DOHH2 (cell line): ENCODE measurements around the gene HIGD2A.

ENCODE experiments used
- H3F3A ChIP-seq: fragments of 200-600 bp; sonication (generic), shearing (Covaris generic); 2 replicates; pipeline ENCODE4 v1.6.0; 2016; ENCODE audit warnings: antibody characterized with exemption, mild to moderate bottlenecking; ENCODE audit not compliant: control insufficient read depth, insufficient read depth
- H3K27ac ChIP-seq: fragments of 200-600 bp; sonication (generic); 2 replicates; pipeline ENCODE4 v1.5.1; 2014; ENCODE audit warnings: low read depth, mild to moderate bottlenecking, low read length, moderate library complexity
- H3K27me3 ChIP-seq: fragments of 200-600 bp; sonication (generic); 2 replicates; pipeline ENCODE4 v1.6.1; 2014; ENCODE audit warnings: mild to moderate bottlenecking, low read length, mixed read lengths; ENCODE audit not compliant: control insufficient read depth
- H3K36me3 ChIP-seq: fragments of 200-600 bp; sonication (generic); 2 replicates; pipeline ENCODE4 v1.6.1; 2014; ENCODE audit warnings: mild to moderate bottlenecking, low read length, moderate library complexity, mixed read lengths; ENCODE audit not compliant: control insufficient read depth
- H3K4me1 ChIP-seq: fragments of 200-600 bp; sonication (generic); 2 replicates; pipeline ENCODE4 v1.6.1; 2014; ENCODE audit warnings: mild to moderate bottlenecking, low read length, mixed read lengths; ENCODE audit not compliant: control insufficient read depth
- H3K4me2 ChIP-seq: fragments of 200-600 bp; sonication (generic); 2 replicates; pipeline ENCODE4 v1.6.0; 2014; ENCODE audit warnings: mild to moderate bottlenecking, low read length, moderate library complexity
- H3K4me3 ChIP-seq: fragments of 200-600 bp; sonication (generic); 2 replicates; pipeline ENCODE4 v1.5.1; 2014; ENCODE audit warnings: mild to moderate bottlenecking, low read length, mixed read lengths
- H3K79me2 ChIP-seq: fragments of 200-600 bp; sonication (generic); 2 replicates; pipeline ENCODE4 v1.6.1; 2014; ENCODE audit warnings: mild to moderate bottlenecking, low read length, mixed read lengths; ENCODE audit not compliant: control insufficient read depth
- H3K9me2 ChIP-seq: fragments of 200-600 bp; sonication (generic); replicated peaks from 2 replicates; pipeline ENCODE4 v1.6.1; 2014; ENCODE audit warnings: mild to moderate bottlenecking, low read length, mixed read lengths; ENCODE audit not compliant: control insufficient read depth
- H3K9me3 ChIP-seq: fragments of 200-600 bp; sonication (generic); 2 replicates; pipeline ENCODE4 v1.6.1; 2014; ENCODE audit warnings: antibody characterized with exemption, low read length, mixed read lengths; ENCODE audit not compliant: control insufficient read depth, insufficient read depth
- H4K20me1 ChIP-seq: fragments of 200-600 bp; sonication (generic); 2 replicates; pipeline ENCODE4 v1.6.0; 2014; ENCODE audit warnings: low read depth, mild to moderate bottlenecking, antibody characterized with exemption, low read length, moderate library complexity; ENCODE audit not compliant: control insufficient read depth, insufficient read depth
- CTCF ChIP-seq: fragments of 200-600 bp; sonication (generic); IDR thresholded peaks from one replicate; pipeline ENCODE4 v1.5.1; 2014; ENCODE audit warnings: antibody characterized with exemption, mild to moderate bottlenecking, low read depth, low read length; ENCODE audit not compliant: poor library complexity, severe bottlenecking
- EZH2phosphoT487 ChIP-seq: fragments of 200-600 bp; sonication (generic); IDR thresholded peaks from 2 replicates; pipeline ENCODE4 v1.6.1; 2017; ENCODE audit warnings: borderline replicate concordance, mild to moderate bottlenecking, antibody characterized with exemption, low read length, moderate library complexity, mixed read lengths

The HIGD2A gene

GRCh38 chr5:176382721-176383120, 5.8 kb upstream of the HIGD2A start:
- Histone ChIP-seq H3K27me3 (no peaks in the 10 kb centered on the region), H4K20me1 (peaks cover 18% of the 10 kb centered on the region; the same call in 1 of the 2 replicates), H3K79me2 (peaks cover 33% of the 10 kb centered on the region), H3K4me2 (no peak overlapping the region), H3K4me1 (peaks cover 13% of the 10 kb centered on the region), H3K27ac (no peak overlapping the region), H3K4me3 (no peak overlapping the region), H3K9me2 (no peaks in the 10 kb centered on the region), H3K36me3 (peaks cover 86% of the 10 kb centered on the region), H3F3A (peaks cover 18% of the 10 kb centered on the region; the same call in 1 of the 2 replicates), H3K9me3 (no peaks in the 10 kb centered on the region)
- TF ChIP-seq CTCF (no peak), EZH2phosphoT487 (no peak)

DNA sequence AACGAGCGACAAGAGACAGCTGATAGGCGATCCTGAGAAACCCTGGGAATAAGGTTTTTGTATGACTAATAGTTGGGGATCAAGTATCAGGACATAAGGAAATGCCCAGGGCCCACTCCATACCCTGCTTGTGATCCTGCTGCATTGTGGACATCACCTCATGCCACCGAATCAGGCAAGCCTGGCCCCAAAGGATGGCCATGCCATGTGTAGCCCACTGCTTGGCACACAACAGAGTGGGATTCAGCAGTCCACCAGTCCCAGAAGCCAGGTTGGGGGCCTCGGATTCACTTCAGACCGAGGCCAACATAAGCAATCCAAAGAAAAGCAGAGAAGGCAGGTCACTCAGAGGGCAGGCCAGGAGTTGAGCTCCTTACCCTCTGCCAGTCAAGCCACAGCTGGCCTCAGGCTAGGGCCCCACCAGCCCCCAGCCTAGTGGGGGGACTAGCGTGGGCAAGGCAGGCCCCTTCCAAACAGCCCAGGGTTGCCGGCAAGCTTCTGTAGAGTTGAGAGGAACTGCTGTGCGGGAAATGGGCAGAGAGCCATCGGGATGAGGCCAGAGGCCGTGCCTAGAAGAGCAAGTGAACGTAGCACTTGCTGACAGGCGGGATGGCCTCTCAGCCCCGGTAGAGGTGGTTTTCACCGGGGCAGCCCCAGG, 5.2 kb upstream of the HIGD2A start:
- H3K4me2 ChIP-seq = no peak overlapping the region
- no peak overlapping the region for H3K27ac ChIP-seq
- H3K36me3 ChIP-seq = peaks cover 92% of the 10 kb centered on the region
- peaks cover 40% of the 10 kb centered on the region for H3K79me2 ChIP-seq
- no peak overlapping the region for H3K4me3 ChIP-seq
- no peaks in the 10 kb centered on the region for H3K27me3 ChIP-seq
- H3K4me1 ChIP-seq = peaks cover 13% of the 10 kb centered on the region
- H3K9me2 ChIP-seq = no peaks in the 10 kb centered on the region
- peaks cover 18% of the 10 kb centered on the region; the same call in 1 of the 2 replicates for H3F3A ChIP-seq
- H3K9me3 ChIP-seq = no peaks in the 10 kb centered on the region
- no peak for TF ChIP-seq CTCF
- TF ChIP-seq EZH2phosphoT487 = no peak
- peaks cover 18% of the 10 kb centered on the region; the same call in 1 of the 2 replicates for H4K20me1 ChIP-seq

DNA sequence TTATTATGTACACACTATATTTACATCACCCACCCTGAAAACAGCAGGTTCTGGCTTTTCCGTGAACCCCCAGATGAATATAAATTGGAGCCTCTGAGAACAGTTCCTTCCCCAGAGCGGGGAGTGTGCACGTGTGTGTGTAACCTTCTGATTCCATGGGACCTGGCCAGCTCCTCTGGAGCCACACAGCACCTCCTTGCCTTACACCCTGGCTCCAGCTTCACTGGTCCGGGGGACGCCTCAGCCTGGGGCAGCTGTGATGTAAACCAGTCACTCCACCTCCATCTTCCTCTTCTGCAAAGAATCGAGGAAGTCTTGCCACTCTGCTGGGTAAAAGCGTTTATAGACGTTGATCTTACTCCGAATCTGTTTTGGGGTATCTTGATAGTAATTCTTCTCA, 4.6 kb upstream of the HIGD2A start:
- peaks cover 91% of the 10 kb centered on the region for H3K36me3 ChIP-seq
- H3K79me2 ChIP-seq = peaks cover 41% of the 10 kb centered on the region
- H3K4me3 ChIP-seq = no peak overlapping the region
- no peaks in the 10 kb centered on the region for H3K9me3 ChIP-seq
- TF ChIP-seq CTCF = no peak
- TF ChIP-seq EZH2phosphoT487 = no peak
- H3K27me3 ChIP-seq = no peaks in the 10 kb centered on the region
- H3K4me1 ChIP-seq = peaks cover 13% of the 10 kb centered on the region
- no peaks in the 10 kb centered on the region for H3K9me2 ChIP-seq
- no peak overlapping the region for H3K4me2 ChIP-seq
- H3K27ac ChIP-seq = no peak overlapping the region
- H3F3A ChIP-seq = peaks cover 18% of the 10 kb centered on the region; the same call in 1 of the 2 replicates
- H4K20me1 ChIP-seq = peaks cover 18% of the 10 kb centered on the region; the same call in 1 of the 2 replicates
